Measurements from ENCODE around the gene DYNLT4. TPM values are rescaled to one million over a fixed set of nuclear protein-coding genes. Genes with fewer than 3 reads are reported as not detected.

The DYNLT4 gene
- total and polyA plus RNA-seq, 2 donors (not counting 3 experiments of a cell fraction or from before 2014, with no cell fraction given): 0.46 to 0.62 TPM

DNA sequence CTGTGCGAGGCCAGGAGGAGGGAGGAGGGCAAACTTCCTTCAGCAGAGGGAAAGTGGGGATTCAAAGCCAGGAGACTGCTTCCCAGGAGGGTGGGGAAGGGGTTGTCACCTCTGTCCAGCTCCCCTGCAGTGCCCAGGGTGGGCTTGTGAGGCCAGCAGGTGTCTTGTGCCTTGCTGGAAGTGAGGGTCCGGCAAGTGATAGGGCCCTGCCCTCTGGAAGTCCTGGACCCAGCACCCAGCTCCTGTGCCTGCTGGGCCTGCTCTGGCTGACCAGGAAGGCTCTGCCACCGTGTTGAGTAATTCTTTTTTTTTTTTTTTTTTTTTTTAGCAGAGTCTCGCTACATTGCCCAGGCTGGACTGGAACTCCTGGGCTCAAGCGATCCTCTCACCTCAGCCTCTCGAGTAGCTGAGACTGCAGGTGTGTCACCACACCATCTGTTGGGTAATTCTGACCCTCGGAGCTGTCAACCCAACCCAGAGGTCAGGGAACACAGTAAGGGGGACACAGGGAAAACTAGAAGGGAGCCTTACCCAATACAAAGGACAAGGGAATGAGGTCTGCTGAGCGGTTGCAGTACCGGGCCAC is 20.2 kb downstream of the DYNLT4 start:
- Histone ChIP-seq H3K27me3 (ENCODE audit: control insufficient read depth in 2 of 2, insufficient read depth in 2 of 2, low read length in 2 of 2) (no peaks in the 10 kb centered on the region), H3K9me3 (replicated peaks; ENCODE audit: control insufficient read depth, insufficient read depth, low read length) (no peaks in the 10 kb centered on the region), H3K9me1 (replicated peaks; ENCODE audit: control insufficient read depth, extremely low read depth, insufficient read depth, low read length) (no peaks in the 10 kb centered on the region), H3K79me2 (ENCODE audit: control insufficient read depth, insufficient read depth, low read length) (no peaks in the 10 kb centered on the region), H2AFZ (ENCODE audit: low read depth, low read length) (peak overlapping the region; percentile 70), H3K4me2 (ENCODE audit: insufficient read depth, low read length) (peak overlapping the region; percentile 43), H3K36me3 (ENCODE audit: control insufficient read depth in 2 of 2, extremely low read depth in 1 of 2, insufficient read depth in 2 of 2, low read length in 2 of 2) (no peaks in the 10 kb centered on the region), H3K4me1 (ENCODE audit: control insufficient read depth, extremely low read depth, insufficient read depth, low read length) (peaks cover 10% of the 10 kb centered on the region), H3K9ac (replicated peaks; ENCODE audit: extremely low read depth, insufficient read depth, low read length) (no peak overlapping the region), H3K27ac (ENCODE audit: insufficient read depth, low read depth, low read length) (no peak overlapping the region), H3K4me3 (replicated peaks in 1 of 3; ENCODE audit: insufficient read depth in 1 of 3, low read depth in 1 of 3, low read length in 3 of 3) (no peak overlapping the region), H4K20me1 (replicated peaks; ENCODE audit: control insufficient read depth, extremely low read depth, insufficient read depth, low read length) (no peaks in the 10 kb centered on the region)
- DNase-seq (ENCODE audit: low read depth, low spot score): no peak
- ChIA-PET POLR2A (interaction anchor here (1.9 kb wide), 1 partner anchor 32 kb away, joined by 8 read pairs; no protein-coding TSS in a partner anchor), CTCF (interaction anchor here (0.7 to 1.9 kb wide), 7 partner anchors 11 to 224 kb away, joined by 3 to 8 read pairs (median 5); partner anchors contain the start of genes BTBD19, DYNLT4, RNU5D-1 and RPS8)
- dilution Hi-C loops (cut with MboI; ENCODE audit: extremely low pct_ligation_motif_present, low sequenced_read_pairs) (no loop called here), intact Hi-C loops (cut with micrococcal nuclease) (loop anchor here (1.0 kb wide), 2 partner anchors 32 to 225 kb away; partner anchors contain the start of gene UROD)
- BruUV-seq (replicated peaks): no TSS peak
- no peak for TF ChIP-seq POLR2AphosphoS5 (IDR thresholded peaks at IDR 0.05; ENCODE audit: insufficient read depth, low read depth, low read length)
- no peak for FAIRE-seq

DNA sequence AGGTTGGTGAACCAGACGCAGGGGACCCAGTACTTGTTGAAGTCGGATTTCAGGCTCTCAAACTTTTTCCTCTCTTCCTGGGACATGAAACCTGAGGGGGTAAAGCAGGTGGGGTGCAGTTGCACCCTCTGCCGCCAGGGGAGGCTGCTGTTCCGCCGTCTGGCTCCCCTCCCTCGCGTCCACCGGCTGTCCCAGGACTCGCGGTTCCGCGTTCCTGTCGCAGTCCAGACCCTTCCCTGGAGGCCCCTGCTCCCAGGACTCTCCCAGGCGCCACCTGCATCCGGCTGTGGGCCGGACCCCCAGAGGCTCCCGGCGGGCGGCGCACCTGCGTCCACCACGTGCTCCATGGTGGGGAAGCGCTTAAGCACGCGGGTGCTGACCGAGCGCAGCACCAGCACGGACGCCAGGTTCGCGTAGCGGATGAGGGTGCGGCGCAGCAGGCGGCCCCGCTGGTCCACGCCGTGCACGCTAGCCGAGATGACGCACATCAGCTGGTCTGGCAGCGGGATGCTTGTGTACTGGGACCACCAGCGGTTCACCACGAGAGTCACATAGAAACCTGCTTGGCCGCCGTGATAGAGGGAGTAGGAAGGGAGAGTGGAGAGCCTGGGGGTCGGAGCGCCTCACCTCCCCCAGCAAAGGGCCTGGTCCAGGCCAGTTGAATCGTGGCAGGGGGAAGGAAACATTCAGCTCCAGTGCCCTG is 20.9 kb downstream of the DYNLT4 start:
- Histone ChIP-seq H3K79me2 (ENCODE audit: control insufficient read depth, insufficient read depth, low read length) (no peaks in the 10 kb centered on the region), H3K27ac (ENCODE audit: insufficient read depth, low read depth, low read length) (no peak overlapping the region), H3K4me3 (replicated peaks in 1 of 3; ENCODE audit: insufficient read depth in 1 of 3, low read depth in 1 of 3, low read length in 3 of 3) (peak overlapping the region in 2 of 3 experiments; percentile 12 to 17), H3K27me3 (ENCODE audit: control insufficient read depth in 2 of 2, insufficient read depth in 2 of 2, low read length in 2 of 2) (no peaks in the 10 kb centered on the region), H3K9ac (replicated peaks; ENCODE audit: extremely low read depth, insufficient read depth, low read length) (peak overlapping the region; percentile 19), H3K4me1 (ENCODE audit: control insufficient read depth, extremely low read depth, insufficient read depth, low read length) (peaks cover 10% of the 10 kb centered on the region), H3K4me2 (ENCODE audit: insufficient read depth, low read length) (peak overlapping the region; percentile 43), H3K9me3 (replicated peaks; ENCODE audit: control insufficient read depth, insufficient read depth, low read length) (no peaks in the 10 kb centered on the region), H4K20me1 (replicated peaks; ENCODE audit: control insufficient read depth, extremely low read depth, insufficient read depth, low read length) (no peaks in the 10 kb centered on the region), H2AFZ (ENCODE audit: low read depth, low read length) (peak overlapping the region; percentile 70), H3K9me1 (replicated peaks; ENCODE audit: control insufficient read depth, extremely low read depth, insufficient read depth, low read length) (no peaks in the 10 kb centered on the region), H3K36me3 (ENCODE audit: control insufficient read depth in 2 of 2, extremely low read depth in 1 of 2, insufficient read depth in 2 of 2, low read length in 2 of 2) (no peaks in the 10 kb centered on the region)
- peak; percentile 69 for DNase-seq (ENCODE audit: low read depth, low spot score)
- FAIRE-seq: peak; percentile 85
- dilution Hi-C loops (cut with MboI; ENCODE audit: extremely low pct_ligation_motif_present, low sequenced_read_pairs) (no loop called here), intact Hi-C loops (cut with micrococcal nuclease) (loop anchor here (1.0 kb wide), 2 partner anchors 33 to 226 kb away; partner anchors contain the start of gene UROD)
- no peak for TF ChIP-seq EZH2 (IDR thresholded peaks at IDR 0.05; ENCODE audit: borderline replicate concordance, low read depth, low read length, severe bottlenecking)
- TF ChIP-seq, protein P1, sequence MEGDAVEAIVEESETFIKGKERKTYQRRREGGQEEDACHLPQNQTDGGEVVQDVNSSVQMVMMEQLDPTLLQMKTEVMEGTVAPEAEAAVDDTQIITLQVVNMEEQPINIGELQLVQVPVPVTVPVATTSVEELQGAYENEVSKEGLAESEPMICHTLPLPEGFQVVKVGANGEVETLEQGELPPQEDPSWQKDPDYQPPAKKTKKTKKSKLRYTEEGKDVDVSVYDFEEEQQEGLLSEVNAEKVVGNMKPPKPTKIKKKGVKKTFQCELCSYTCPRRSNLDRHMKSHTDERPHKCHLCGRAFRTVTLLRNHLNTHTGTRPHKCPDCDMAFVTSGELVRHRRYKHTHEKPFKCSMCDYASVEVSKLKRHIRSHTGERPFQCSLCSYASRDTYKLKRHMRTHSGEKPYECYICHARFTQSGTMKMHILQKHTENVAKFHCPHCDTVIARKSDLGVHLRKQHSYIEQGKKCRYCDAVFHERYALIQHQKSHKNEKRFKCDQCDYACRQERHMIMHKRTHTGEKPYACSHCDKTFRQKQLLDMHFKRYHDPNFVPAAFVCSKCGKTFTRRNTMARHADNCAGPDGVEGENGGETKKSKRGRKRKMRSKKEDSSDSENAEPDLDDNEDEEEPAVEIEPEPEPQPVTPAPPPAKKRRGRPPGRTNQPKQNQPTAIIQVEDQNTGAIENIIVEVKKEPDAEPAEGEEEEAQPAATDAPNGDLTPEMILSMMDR (IDR thresholded peaks at IDR 0.05; ENCODE audit: extremely low read depth in 1 of 2, insufficient read depth in 1 of 2, low read depth in 1 of 2, low read length in 2 of 2): peak; percentile 98 to 99
- TF ChIP-seq POLR2A (IDR thresholded peaks at IDR 0.05; ENCODE audit: low read depth, low read length): no peak
- TF ChIP-seq, protein P2, sequence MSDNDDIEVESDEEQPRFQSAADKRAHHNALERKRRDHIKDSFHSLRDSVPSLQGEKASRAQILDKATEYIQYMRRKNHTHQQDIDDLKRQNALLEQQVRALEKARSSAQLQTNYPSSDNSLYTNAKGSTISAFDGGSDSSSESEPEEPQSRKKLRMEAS (IDR thresholded peaks at IDR 0.05; ENCODE audit: insufficient read depth, insufficient read length): peak; percentile 73
- peak; percentile 8 for TF ChIP-seq POLR2AphosphoS5 (IDR thresholded peaks at IDR 0.05; ENCODE audit: insufficient read depth, low read depth, low read length)
- CTCF ChIA-PET: interaction anchor here (0.7 to 1.9 kb wide), 7 partner anchors 11 to 224 kb away, joined by 3 to 8 read pairs (median 5); partner anchors contain the start of genes BTBD19, DYNLT4, RNU5D-1 and RPS8
- POLR2A ChIA-PET: no interaction called here
- no TSS peak for BruUV-seq (replicated peaks)
